ENCODE data around the gene FAM163B.

DNA sequence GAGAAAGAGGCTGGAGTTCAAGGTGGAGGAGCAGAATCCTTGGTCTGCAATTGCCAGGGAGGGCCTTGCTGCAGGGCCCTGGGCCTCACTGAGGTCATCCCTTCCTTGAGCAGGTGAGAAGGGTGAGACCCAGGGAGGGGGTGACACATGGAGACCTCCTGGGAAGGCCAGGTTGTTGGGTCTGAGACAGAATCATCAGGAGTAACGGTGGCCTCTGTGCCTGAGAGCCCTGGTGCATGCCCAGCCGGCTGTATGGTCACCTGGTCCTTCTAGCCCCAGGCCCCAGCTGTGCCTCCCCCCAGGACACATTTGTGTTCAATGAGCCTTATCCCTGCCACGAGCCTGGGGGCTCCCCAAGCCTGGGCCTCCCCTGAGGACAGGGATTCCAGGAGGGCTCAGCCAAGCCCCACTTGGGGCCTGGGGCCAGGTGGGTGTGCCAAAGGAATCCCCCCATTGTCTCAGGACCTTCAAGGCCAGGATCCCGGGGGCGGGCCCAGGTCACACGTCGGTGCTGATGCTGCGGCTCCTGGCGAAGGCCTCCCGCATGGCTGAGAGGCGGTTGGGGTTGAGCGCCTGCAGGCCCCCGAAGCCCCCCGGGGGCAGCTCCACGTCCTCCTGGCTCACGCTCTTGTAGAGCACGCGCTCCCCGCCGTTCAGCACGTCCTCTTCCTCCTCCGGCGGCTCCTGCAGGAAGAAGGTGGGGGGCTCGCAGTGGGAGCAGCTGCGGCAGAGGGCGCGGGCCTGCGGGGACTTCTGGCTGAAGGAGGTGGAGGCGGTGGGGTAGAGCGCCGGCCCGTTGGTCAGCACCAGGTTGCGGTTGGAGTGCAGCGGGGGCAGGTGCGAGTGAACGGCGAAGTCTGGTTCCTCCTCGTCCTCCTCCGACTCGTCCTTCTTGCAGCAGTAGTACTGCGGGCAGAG lies 30.4 kb downstream of the FAM163B start:
- no peak for TF ChIP-seq EZH2 (IDR thresholded peaks at IDR 0.05; ENCODE audit: insufficient read depth, low read length)
- TF ChIP-seq, protein P1, sequence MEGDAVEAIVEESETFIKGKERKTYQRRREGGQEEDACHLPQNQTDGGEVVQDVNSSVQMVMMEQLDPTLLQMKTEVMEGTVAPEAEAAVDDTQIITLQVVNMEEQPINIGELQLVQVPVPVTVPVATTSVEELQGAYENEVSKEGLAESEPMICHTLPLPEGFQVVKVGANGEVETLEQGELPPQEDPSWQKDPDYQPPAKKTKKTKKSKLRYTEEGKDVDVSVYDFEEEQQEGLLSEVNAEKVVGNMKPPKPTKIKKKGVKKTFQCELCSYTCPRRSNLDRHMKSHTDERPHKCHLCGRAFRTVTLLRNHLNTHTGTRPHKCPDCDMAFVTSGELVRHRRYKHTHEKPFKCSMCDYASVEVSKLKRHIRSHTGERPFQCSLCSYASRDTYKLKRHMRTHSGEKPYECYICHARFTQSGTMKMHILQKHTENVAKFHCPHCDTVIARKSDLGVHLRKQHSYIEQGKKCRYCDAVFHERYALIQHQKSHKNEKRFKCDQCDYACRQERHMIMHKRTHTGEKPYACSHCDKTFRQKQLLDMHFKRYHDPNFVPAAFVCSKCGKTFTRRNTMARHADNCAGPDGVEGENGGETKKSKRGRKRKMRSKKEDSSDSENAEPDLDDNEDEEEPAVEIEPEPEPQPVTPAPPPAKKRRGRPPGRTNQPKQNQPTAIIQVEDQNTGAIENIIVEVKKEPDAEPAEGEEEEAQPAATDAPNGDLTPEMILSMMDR (IDR thresholded peaks at IDR 0.05; ENCODE audit: insufficient read depth, low read depth, low read length): no peak
